HAP-1 (cell line): ENCODE measurements around the gene MME.
"Not testable (repeated sequence)": the region's sequence is repeated elsewhere in the genome, so short reads cannot be mapped to it uniquely, and the experiment has no call there.

Experiments used
- DNase-seq, 2 experiments: peaks; one replicate each; pipeline ENCODE4 v3.0.0-alpha.2; 2016 to 2020; ENCODE audit warnings: low spot score in 2 of 2
- H3K27me3 ChIP-seq: fragments of 250-450 bp; sonication (Bioruptor Pico); 2 replicates; pipeline ENCODE4 v1.5.1; 2020; ENCODE audit warnings: low read depth, mild to moderate bottlenecking, moderate library complexity
- H3K36me3 ChIP-seq: fragments of 250-450 bp; sonication (Bioruptor Pico); replicated peaks from 2 replicates; pipeline ENCODE4 v1.5.1; 2020; ENCODE audit warnings: mild to moderate bottlenecking
- H3K4me1 ChIP-seq: fragments of 250-450 bp; sonication (Bioruptor Pico); 2 replicates; pipeline ENCODE4 v1.5.1; 2020; ENCODE audit warnings: mild to moderate bottlenecking
- H3K4me3 ChIP-seq: fragments of 250-450 bp; sonication (Bioruptor Pico); 2 replicates; pipeline ENCODE4 v1.5.1; 2020; ENCODE audit warnings: mild to moderate bottlenecking, moderate library complexity
- H3K9me3 ChIP-seq: fragments of 250-450 bp; sonication (Bioruptor Pico); 2 replicates; pipeline ENCODE4 v1.5.1; 2020; ENCODE audit warnings: mild to moderate bottlenecking, moderate library complexity
- in situ Hi-C: fragments of 300-500 bp; cut with MboI; formaldehyde crosslinking; loops from 3 replicates; pipeline ENCODE4 v1.14.3; 2020; ENCODE audit warnings: low sequenced_read_pairs, inconsistent platforms, mixed read lengths

Gene MME

DNA sequence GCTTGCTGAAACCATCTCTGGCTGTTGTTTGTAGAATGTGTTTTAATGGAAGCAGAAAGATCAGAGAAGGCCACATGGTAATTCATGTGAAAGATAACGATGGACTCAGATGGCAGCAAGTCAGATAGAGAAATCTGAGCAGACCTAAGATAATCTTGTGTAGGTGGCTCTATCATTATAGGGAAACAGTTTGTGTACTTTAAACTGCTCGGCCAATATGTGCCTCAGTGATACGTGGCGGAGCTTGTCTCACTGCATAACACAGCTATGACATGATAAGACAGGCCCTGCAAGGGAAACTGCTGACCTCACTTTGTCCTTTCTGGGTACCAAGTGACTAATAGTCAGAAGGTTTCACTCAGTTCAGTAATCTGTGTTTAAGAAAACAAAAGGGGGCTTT, 51.0 kb downstream of the MME start:
- DNase-seq, result no peak
- in situ Hi-C loops, result no loop called here
- Histone ChIP-seq H3K4me3 (no peak overlapping the region), H3K4me1 (no peaks in the 10 kb centered on the region), H3K36me3 (no peaks in the 10 kb centered on the region), H3K9me3 (no peaks in the 10 kb centered on the region), H3K27me3 (no peaks in the 10 kb centered on the region)

DNA sequence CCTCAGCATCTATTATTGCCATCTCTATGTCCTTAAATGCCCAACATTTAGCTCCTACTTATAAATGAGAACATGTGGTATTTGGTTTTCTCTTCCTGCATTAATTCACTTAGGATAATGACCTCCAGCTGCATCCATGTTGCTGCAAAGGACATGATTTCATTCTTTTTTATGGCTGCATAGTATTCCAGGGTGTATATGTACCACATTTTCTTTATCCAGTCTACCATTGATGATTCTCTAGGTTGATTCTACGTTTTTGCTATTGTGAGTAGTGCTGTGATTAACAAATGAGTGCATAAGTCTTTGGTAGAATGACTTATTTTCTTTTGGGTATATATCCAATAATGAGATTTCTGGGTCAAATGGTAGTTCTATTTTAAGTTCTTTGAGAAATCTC, 54.2 kb downstream of the MME start:
- H3K36me3 ChIP-seq, in situ Hi-C loops, H3K27me3 ChIP-seq, H3K9me3 ChIP-seq, DNase-seq, H3K4me3 ChIP-seq, H3K4me1 ChIP-seq: not testable (repeated sequence)

DNA sequence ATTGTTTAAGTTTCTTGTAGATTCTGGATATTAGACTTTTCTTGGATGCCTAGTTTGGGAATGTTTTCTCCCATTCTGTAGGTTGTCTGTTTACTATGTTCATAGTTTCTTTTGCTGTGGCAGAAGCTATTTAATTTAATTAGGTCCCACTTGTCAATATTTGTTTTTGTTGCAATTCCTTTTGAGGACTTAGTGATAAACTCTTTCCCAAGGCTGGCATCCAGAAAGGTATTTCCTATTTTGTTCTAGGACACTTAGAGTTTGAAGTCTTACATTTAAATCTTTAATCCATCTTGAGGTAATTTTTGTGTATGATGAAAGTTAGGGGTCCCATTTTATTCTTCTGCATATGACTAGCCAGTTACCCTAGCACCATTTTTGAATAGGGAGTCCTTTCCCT, 54.9 kb downstream of the MME start:
- Histone ChIP-seq H3K27me3 (no peaks in the 10 kb centered on the region), H3K9me3 (no peaks in the 10 kb centered on the region), H3K36me3 (no peaks in the 10 kb centered on the region), H3K4me1 (no peaks in the 10 kb centered on the region), H3K4me3 (no peak overlapping the region)
- no peak for DNase-seq
- in situ Hi-C loops, result no loop called here

DNA sequence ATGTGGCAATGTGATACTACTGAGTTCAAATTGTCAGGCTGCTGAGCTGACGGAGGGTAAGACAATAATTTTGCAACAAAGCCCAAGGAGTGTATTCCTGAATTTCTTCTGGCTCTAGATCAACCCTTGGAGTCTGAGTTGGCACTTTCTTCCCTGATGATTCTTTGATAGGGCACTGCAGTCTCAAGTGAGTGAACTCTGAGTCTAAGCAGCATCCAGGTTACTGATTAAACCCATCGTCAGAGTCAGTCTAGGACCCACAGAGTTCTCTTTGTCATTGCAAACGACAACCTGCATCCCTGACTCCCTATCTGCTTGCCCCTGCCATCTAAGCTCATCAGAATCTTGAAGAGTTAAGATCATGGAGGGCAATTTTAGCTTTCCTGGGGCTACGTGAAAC, 58.6 kb downstream of the MME start:
- in situ Hi-C loops, result no loop called here

DNA sequence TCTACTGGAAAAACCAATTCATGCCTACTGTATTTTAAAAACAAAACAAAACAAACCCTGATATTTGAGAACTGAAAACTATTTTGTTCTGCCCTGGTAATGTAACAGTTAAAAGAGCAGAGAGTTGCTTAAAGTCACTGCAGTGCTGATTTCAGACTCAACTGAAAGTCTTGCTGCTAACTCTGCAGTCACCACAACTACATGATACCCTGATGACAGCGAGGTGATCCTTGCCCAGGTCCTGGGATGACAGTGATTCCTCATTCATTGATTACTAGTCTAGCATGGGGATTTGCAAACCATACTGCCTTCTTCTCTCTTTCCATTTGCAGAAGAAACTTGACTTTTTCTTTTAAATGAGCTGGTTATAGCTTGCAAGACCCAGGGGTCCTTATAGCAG, 67.5 kb downstream of the MME start:
- H3K4me1 ChIP-seq, result peaks cover 7% of the 10 kb centered on the region
- no peaks in the 10 kb centered on the region for H3K27me3 ChIP-seq
- H3K36me3 ChIP-seq, result no peaks in the 10 kb centered on the region
- no peak overlapping the region for H3K4me3 ChIP-seq
- no peaks in the 10 kb centered on the region for H3K9me3 ChIP-seq
- no peak for DNase-seq
- in situ Hi-C loops, result no loop called here

More for the DNA sequence above, 58.6 kb downstream of the MME start:
- Histone ChIP-seq H3K27me3 (no peaks in the 10 kb centered on the region), H3K4me3 (no peak overlapping the region), H3K4me1 (no peaks in the 10 kb centered on the region), H3K9me3 (no peaks in the 10 kb centered on the region), H3K36me3 (no peaks in the 10 kb centered on the region)
- DNase-seq, result no peak

DNA sequence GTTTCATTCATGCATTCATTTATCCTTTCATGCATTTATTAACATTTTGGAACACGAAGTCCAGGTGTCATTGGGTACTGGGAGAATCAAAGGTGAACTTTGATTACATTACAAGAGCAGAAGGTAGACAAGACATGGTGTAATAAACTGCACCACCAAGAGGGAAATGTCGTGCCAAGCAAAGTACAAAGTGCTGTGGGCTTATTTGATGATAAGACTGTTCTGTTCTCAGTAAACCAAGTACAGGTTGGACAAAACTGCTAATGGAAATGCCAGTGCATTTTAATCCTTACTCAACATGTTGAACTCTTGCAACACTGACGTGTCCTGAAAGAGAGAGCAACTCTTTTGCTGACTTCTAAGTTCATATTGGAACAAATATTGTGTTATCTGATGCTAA, 69.4 kb downstream of the MME start:
- Histone ChIP-seq H3K4me3 (no peak overlapping the region), H3K27me3 (no peaks in the 10 kb centered on the region), H3K9me3 (no peaks in the 10 kb centered on the region), H3K36me3 (no peaks in the 10 kb centered on the region), H3K4me1 (peaks cover 7% of the 10 kb centered on the region)
- in situ Hi-C loops, result no loop called here
- DNase-seq, result no peak

DNA sequence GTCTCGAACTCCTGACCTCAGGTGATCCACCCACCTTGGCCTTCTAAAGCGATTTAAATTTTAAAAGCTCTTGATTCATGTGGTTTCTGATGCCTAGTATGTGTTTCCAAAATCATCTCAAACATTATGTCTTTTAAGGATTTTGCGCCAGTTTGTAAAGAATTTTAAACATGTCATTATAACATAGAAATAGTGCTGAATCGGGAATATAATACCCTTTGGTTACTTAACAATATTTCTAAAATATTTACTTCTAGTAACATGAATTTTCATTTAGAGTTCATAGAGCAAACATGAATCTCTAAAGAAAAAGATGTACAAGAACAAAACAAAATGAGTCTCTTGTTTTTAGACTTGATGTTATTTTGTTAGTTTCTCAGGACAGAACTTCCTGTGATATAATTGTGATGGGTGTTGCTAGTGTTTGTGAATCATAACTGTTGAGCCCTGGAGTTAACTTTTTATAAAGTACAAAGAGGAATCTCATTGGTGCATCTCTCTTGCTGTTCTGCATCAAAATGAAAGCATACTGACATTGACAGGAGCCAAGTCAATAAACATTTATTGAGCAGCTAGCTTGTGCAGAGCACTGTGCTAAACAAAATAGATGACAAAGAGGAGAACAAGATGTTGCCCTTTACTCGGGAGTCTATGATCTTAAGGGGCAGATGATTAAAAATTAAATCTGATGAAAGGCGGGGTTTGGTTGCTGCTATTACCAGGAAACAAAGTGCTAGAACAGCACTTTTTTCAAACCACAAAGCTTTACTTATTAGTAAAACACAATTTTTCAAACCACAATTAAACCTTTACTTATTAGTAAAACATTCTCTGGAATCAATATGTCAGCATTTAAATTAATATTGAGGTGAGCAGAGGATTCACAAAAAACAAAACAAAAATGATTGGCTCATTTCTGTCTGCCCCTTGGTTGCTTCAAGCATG, 73.4 kb downstream of the MME start:
- DNase-seq, result no peak
- Histone ChIP-seq H3K4me3 (no peak overlapping the region), H3K36me3 (no peaks in the 10 kb centered on the region), H3K9me3 (no peaks in the 10 kb centered on the region), H3K4me1 (peaks cover 5% of the 10 kb centered on the region), H3K27me3 (no peaks in the 10 kb centered on the region)
- in situ Hi-C loops, result no loop called here

DNA sequence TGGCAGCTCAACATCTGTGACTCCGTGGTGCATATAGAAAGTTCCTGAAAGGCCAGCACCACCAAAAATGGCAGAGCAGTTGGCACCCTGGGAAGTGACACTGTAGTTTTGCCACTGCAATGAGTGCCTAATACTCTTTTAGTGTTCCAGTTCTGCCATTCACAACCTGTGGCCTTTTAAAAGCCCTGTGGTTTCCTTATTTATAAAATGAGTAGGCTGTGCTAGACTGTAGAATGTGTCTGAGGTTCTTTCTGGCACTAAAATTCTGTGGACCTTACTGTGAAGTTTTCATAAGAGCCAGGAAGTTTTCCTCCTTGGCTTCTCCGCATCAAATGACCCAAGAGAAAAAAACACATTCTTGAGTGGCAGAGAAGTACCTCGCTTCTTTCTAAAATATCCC, 74.1 kb downstream of the MME start:
- Histone ChIP-seq H3K36me3 (no peaks in the 10 kb centered on the region), H3K4me3 (no peak overlapping the region), H3K9me3 (no peaks in the 10 kb centered on the region), H3K27me3 (no peaks in the 10 kb centered on the region), H3K4me1 (no peaks in the 10 kb centered on the region)
- DNase-seq, result no peak
- in situ Hi-C loops, result no loop called here

DNA sequence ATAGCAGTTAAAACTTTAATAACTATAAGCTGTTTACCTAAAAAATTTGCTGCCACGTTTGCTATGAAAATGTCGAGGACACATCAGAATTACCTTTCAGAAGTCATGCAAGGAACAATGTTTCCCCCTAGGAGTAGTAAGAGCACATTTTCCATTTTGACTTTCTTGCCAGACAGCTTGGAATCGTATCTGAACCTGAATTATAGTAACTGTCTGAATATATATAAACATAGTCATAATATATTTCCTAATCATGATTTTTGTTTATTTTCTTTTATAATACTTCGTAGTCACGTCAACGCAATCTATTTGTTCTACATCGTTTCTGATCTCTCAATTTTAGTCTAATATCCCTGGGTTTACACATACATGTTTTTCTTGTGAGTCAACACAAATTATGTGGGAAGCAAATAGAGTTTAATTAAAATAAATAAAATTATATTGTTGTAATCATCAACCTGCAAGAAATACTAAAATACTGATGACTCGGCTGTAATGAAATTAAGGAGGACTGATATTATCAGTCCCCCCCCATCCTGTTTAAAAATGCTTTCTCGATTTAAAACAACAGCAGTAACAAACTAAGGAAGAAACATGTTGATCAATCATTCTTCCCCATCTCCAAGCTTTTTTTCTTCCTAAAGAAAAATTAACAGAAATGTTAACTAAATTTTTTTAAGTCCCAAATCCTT, 78.4 kb downstream of the MME start:
- no peak overlapping the region for H3K4me3 ChIP-seq
- no peaks in the 10 kb centered on the region for H3K4me1 ChIP-seq
- no peaks in the 10 kb centered on the region for H3K27me3 ChIP-seq
- in situ Hi-C loops, result no loop called here
- no peak for DNase-seq
- H3K9me3 ChIP-seq, result no peaks in the 10 kb centered on the region
- H3K36me3 ChIP-seq, result no peaks in the 10 kb centered on the region

DNA sequence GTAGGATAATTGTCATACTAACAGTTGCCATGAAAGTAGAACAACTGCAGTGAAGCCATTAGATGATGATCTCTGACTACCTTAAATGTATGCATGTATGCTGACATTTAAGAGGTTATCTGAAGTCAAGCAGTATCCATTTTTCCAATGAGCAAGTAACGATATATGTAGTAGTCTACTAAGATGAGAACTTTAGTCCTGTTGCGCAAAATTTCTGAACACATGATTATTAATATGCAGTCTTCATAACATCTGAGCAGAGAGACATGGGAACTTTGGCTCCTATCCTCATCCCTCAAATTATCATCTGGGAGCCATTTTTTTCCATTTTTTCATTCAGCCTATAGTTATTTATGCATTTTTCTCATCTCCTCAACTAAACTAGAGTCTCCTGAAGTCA, 79.2 kb downstream of the MME start:
- DNase-seq, result no peak
- H3K9me3 ChIP-seq, result no peaks in the 10 kb centered on the region
- in situ Hi-C loops, result no loop called here

DNA sequence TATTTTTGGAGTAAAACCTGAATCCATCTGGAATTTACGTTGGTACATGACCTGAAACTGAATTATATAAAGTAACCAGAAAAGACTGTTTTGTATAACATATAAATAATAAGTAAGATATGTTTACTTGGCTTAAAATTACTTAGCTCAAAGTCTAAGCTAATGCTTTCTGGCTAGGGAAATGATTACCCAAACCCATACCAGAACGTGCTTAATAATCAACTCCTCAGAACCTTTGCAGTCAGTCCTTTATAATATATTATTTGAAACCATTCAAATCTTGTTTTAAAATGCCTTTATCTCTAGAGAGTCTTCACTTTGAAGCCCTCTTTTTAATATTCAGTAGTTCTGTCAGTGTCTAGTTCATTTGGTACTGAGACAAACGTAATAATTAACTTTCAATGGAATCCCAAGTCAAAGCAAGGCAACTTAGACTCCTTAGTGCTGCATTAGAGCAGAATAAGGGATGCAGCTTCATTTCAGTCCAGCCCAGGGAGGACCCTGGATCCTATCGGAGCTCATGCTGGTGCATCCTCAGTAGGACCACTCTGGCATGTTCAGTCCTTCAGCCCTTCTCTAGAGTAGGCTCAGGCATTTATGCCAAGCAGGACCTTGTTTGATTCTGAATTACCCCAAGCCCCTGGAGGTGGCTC, 81.6 kb downstream of the MME start:
- no peaks in the 10 kb centered on the region for H3K27me3 ChIP-seq
- DNase-seq, result no peak
- in situ Hi-C loops, result no loop called here
- no peak overlapping the region for H3K4me3 ChIP-seq
- H3K36me3 ChIP-seq, result no peaks in the 10 kb centered on the region
- peaks cover under 1% of the 10 kb centered on the region for H3K4me1 ChIP-seq
- H3K9me3 ChIP-seq, result no peaks in the 10 kb centered on the region

More for the DNA sequence above, 79.2 kb downstream of the MME start:
- H3K4me3 ChIP-seq, result no peak overlapping the region
- H3K27me3 ChIP-seq, result no peaks in the 10 kb centered on the region
- no peaks in the 10 kb centered on the region for H3K4me1 ChIP-seq
- H3K36me3 ChIP-seq, result no peaks in the 10 kb centered on the region

DNA sequence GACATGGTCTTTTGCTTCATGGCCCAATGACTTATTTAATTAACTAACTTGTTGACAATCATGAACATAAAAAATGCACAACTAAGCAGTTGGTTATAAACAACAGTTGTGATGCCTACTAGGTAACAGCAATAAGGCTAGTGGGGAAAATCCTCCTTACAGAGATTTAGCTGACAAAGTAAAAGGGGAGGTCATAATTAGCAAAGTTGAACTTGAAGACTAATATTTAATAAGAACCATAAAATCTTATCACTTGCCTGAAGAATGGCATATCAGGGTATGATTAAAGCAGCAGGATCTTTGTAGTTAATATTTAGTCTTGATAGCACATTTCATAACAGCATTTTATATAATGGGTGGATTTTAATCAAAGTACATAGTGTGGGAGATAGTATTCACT, 84.2 kb downstream of the MME start:
- Histone ChIP-seq H3K4me1 (peaks cover 20% of the 10 kb centered on the region), H3K36me3 (no peaks in the 10 kb centered on the region), H3K9me3 (no peaks in the 10 kb centered on the region), H3K4me3 (no peak overlapping the region), H3K27me3 (no peaks in the 10 kb centered on the region)
- DNase-seq, result no peak
- in situ Hi-C loops, result no loop called here

DNA sequence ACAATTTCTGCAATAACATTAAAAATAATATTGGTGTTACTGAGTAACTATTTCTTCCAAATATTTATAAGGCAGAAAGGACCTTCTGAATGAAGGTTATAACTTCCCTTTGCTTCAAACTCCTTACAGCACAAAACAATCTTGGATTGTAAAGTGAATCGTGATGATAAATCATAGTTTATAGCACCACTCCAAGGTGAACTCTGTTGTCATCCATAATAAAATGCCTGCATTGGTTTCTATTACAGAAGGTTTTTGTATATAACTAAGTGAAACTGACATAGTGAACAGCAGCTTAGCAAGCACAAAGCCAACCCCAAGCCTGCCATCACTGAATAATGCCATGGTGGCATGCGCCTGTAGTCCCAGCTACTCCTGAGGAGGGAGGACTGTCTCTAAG, 86.3 kb downstream of the MME start:
- H3K27me3 ChIP-seq, result no peaks in the 10 kb centered on the region

DNA sequence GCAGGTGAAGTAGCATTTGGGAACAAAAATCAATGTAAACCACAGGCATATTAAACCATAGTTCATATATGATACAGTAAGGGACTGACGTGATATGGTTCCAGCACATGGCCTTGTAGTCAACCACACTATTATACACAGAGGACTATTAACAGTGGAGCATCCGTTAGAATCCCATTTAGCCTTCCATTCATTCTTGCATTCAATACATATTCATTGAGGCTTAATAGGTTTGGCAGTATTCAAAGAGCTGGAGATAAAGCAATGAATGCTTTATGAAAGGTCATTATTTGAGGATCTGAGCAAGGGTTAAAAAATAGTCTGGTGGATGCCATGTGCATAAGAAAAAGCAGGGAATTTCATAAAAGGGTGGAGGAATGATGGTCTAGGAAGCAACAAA, 89.1 kb downstream of the MME start:
- no peaks in the 10 kb centered on the region for H3K36me3 ChIP-seq
- in situ Hi-C loops, result no loop called here

More for the DNA sequence above, 86.3 kb downstream of the MME start:
- in situ Hi-C loops, result no loop called here
- Histone ChIP-seq H3K4me1 (peaks cover 26% of the 10 kb centered on the region), H3K4me3 (no peak overlapping the region), H3K36me3 (no peaks in the 10 kb centered on the region), H3K9me3 (no peaks in the 10 kb centered on the region)
- no peak for DNase-seq

More for the DNA sequence above, 89.1 kb downstream of the MME start:
- Histone ChIP-seq H3K4me1 (peaks cover 38% of the 10 kb centered on the region), H3K4me3 (no peak overlapping the region), H3K9me3 (no peaks in the 10 kb centered on the region), H3K27me3 (no peaks in the 10 kb centered on the region)
- peak in 1 of 2 experiments; percentile 92 for DNase-seq
